GM18907 (cell line): ENCODE data around the gene SLC66A2.

ENCODE experiments used
- ATAC-seq: cut with Tn5 transposase; IDR thresholded peaks from one replicate; pipeline ENCODE4 v1.9.1; 2021; ENCODE audit warnings: mild to moderate bottlenecking, moderate library complexity; ENCODE audit not compliant: unreplicated experiment

Gene SLC66A2

DNA sequence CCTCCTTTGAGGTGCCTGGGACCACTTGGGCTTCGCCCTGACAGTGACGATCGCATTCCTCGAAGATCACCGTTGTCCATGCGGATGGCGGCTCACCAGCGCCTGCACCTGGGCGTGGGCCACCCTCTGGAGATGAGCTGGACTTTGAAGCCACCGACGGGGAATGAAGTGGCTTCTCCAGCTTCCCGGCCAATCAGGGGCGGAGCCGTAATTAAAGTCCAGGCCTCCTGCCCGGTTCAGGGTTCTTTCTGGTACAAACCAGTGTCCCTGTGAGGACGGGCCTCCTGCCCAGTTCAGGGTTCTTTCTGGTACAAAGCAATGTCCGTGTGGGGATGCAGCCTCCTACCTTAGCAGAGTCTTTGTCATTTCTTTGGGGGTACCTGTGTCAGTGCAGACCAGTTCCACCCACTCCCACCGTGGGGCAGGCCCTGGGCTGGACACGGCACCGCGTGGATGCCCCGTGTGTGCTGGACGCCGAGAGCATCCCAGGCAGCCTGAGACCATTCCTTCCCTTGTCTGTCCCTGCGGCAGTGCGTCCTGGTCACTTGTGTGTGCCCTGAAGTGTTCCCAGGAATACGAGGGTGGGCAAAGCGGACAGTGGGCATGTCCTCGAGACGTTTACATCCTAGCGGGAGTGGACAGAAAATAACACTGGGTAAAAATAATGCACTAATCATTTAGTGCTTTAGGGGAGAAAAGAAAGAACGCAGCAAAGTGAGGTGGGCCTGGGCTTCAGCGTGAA lies 98.7 kb downstream of the SLC66A2 start:
- ATAC-seq, result no peak
